GM21423 (cell line): Measurements from ENCODE around the gene HS3ST2.
"Not testable (repeated sequence)": the region's sequence is repeated elsewhere in the genome, so short reads cannot be mapped to it uniquely, and the experiment has no call there.

Experiments used
- ATAC-seq: cut with Tn5 transposase; IDR thresholded peaks from one replicate; pipeline ENCODE4 v1.9.1; 2021; ENCODE audit warnings: mild to moderate bottlenecking, moderate library complexity; ENCODE audit not compliant: unreplicated experiment

The HS3ST2 gene

GRCh38 chr16:22928882-22929435 is 115.0 kb downstream of the HS3ST2 start:
- no peak for ATAC-seq

DNA sequence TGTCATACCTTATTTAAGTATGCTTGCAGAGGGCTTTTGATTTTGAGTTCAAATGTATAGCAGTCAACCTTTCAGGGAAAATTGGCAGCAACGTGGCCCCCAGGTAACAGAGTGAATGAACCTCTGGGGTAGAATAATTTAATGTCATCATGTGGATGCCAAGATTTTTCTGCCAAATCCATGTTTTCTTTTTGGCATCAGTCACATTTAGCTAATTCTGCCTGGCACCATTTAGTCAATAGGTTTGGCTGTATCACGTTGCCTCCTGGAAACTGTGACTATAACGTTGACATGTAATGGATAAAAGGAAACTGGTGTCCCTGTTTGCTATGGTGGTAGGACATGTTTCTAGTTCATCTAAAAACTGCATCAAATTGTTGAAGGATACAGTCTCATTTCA is 115.5 kb downstream of the HS3ST2 start:
- no peak for ATAC-seq

DNA sequence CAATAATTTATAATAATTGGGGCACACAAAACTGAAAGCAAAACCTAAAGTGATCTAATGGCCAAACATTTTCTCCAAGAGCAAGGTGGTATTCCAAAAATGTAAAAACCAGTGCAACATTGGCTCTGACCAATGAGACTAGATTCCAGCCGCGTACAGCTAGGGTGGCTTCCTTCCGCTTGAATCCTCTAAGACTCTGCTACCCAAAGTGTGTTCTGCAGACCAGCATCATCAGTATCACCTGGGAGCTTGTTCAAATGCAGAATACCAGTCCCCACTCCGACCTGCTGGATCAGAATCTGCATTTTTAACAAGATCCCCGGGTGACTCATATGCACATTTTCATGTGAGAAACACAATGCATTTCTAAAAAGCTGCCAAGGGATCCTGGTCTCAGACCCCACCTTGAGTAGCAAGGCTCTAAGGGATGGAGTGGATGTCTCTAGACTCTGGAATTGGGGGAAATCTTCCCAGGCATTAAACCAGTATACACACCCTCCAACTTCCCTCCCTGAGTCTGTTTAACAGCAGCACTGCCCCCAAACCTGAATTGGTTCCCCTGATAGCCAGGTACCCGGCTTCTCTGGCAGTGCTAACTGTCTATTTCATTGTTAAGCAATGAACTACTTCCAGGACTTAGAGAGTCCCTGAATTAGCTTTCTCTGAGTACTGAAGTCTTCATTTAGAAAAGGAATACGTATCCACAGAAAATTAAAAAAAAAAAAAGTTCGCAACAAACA is 118.2 kb downstream of the HS3ST2 start:
- no peak for ATAC-seq

DNA sequence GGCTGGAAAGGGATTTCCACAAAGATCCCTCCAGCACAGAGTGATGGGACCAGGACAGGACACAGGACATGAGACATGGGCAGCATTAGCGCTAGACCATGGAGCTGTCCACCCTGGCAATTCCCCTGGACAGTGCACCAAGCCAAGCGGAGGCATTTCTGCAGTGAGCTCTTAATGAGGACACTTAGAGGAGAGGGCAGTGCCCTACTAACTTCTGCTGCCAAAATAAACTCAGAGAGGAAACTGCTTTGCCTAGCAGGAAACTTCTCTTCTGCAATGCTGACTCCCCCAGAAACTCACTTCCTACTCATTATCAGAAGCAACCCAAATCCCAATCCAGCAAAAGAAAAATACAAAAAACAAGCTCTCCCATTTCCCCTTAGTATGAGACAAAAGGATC is 119.2 kb downstream of the HS3ST2 start:
- no peak for ATAC-seq

- ATAC-seq: no peak
Observed at GRCh38 chr16:22934786-22935185, 120.8 kb downstream of the HS3ST2 start.

GRCh38 chr16:22937169-22937568 is 123.2 kb downstream of the HS3ST2 start:
- no peak for ATAC-seq

GRCh38 chr16:22938647-22939046 is 124.7 kb downstream of the HS3ST2 start:
- ATAC-seq: no peak

GRCh38 chr16:22939744-22940363 is 125.9 kb downstream of the HS3ST2 start:
- not testable (repeated sequence) for ATAC-seq

- no peak for ATAC-seq
Observed at GRCh38 chr16:22941970-22942501, 128.1 kb downstream of the HS3ST2 start.

- no peak for ATAC-seq
Observed at GRCh38 chr16:22942811-22943210, 128.8 kb downstream of the HS3ST2 start.

GRCh38 chr16:22945361-22945760 is 131.4 kb downstream of the HS3ST2 start:
- ATAC-seq: no peak

GRCh38 chr16:22946433-22946832 is 132.5 kb downstream of the HS3ST2 start:
- ATAC-seq: no peak

DNA sequence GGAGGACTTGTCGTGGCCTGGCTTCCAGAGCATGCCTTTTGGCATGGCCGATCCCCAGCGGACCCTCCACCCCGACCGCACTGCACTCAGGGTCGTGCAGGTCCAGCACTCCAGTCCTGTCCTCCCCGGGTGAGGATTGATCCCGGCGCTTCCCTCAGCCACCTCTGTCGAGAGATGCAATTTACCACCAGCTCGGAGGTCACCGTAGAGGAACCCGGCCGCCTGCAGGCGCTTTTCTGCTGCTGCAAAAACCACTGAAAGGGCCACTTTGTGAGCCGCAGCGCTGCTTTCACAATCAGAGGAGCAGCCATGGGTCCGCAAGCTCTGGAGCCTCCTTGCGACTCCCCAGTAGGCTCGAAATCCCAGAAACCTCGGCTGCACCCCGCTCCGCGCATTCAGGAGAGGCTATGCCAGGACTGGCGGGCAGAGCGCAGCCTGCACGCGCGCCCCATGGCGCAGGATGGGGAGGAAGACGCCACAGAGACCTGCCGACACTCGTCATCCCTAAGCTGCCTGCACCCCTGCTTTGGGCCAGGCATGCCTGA is 134.2 kb downstream of the HS3ST2 start:
- ATAC-seq: no peak

DNA sequence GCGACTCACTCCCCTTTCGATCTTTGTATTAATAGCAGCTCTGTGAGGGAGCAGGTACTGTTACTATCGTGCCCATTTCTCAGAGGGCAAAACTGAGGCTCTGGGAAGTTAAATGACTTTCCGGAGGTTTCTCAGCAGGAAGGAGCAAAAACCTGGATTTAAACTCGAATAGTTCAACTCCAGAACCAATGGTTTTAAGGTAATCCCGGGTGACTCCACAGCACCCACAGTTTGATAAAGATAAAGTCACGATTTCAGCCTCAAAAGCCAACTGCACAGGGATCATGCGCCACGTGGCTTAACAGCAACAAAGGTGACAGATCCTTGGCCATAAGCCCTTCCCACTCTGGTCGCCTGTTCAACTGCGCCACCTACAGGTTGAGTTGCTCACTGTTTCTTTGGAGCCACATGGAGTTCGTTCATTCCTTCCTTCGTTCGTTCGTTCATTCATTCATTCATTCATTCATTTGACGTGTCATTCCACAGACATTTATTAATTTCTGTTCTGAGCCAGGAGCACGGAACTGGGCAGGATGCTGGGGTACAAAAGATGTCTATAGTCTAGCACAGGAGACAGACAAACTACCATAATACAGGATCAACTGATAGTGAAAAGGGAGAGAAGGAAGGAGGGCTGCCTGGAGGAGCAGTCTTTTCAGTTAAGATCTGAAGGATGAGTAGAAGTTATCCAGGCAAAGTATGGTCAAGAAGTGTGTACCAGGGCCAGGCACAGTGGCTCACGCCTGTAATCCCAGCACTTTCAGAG is 134.8 kb downstream of the HS3ST2 start:
- no peak for ATAC-seq

DNA sequence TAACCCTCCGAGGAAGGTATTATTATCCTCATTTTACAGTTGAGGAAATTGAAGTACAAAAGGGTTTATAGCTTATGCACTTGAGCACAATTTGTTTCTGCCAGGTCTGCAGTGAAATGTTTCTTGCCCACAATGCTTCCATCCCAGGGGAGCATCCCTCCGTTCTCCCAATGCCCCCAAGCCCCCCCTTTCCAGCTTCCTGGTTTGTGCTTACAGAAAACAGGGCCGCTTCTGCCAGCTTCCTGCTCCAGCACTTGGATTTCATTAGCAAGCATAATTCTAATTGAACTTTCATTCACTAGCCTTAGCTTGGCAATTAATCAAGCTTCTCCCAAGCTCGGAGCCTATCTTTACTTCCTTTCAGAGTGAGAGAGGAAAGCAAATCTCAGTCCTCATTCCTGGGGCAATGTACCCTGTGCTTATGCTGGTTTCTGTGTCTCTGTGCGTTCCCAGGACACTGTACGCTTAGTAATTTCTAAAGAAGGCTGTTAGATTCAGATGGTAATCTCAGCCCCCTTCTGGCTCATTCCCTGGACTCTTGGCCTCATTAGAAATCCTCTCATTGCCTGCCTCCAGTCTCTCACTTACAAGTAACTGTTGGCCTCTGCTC is 141.6 kb downstream of the HS3ST2 start:
- no peak for ATAC-seq

DNA sequence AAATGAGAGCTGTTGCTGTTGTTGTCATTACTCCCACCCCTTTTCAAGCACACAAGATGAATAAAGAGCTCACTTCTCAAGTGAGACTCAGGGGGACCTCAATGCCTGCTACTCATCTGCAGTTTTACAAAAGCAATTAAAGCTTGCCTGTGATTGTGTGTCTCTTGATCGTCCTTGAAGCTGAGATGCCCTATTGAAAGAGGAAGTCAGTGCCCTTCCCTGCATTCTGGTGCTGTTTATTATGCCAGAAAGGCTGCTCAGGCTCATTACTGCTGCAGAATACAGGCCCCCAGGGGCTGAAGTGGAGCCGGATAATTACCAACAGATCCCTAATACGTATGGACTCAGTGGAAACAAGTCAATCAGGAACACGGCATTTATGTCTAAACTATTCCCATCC is 147.2 kb downstream of the HS3ST2 start:
- ATAC-seq: no peak

DNA sequence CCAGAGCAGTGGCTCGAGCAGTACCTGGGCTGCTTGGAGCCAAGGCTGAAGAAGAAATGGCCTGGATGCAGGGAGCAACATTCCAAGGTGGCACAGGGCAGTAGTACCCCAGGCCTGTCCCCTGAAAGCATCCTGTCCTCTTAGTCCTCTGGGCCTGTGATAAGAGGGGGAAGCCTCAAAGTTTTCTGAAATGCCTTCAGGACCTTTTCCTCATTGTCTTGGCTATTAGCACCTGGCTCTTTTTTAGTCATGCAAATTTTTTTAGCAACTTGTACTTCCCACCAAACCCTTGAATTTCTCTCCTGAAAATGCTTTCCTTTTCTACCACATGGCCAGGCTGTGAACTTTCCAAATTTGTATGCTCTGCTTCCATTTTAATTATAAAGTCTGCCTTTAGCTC is 148.9 kb downstream of the HS3ST2 start:
- no peak for ATAC-seq
